Keratinocyte (primary cell): ENCODE measurements around the gene GP9. TPM values are rescaled to one million over a fixed set of nuclear protein-coding genes. Genes with fewer than 3 reads are reported as not detected.

Experiments
- DNase-seq: peaks from one replicate; pipeline ENCODE4 v3.0.0-alpha.2; 2011; ENCODE audit warnings: low read depth, missing footprints, low spot score
- FAIRE-seq: peaks from 2 replicates; lab custom pipeline; 2011; peaks lifted over from hg19 to GRCh38; lab: Jason Lieb, UNC
- H2AFZ ChIP-seq: 2 replicates; pipeline ENCODE4 v1.6.0; 2012; ENCODE audit warnings: low read length, control low read depth, inconsistent platforms; ENCODE audit not compliant: control insufficient read depth
- H3K27ac ChIP-seq: 2 replicates; pipeline ENCODE4 v1.5.1; 2011; ENCODE audit warnings: low read length; ENCODE audit not compliant: control insufficient read depth, insufficient read depth
- H3K27me3 ChIP-seq: 3 replicates; pipeline ENCODE4 v1.6.0; 2011; ENCODE audit warnings: low read length; ENCODE audit not compliant: control insufficient read depth, insufficient read depth; ENCODE audit errors: extremely low read depth
- H3K36me3 ChIP-seq, 2 experiments: 2 replicates in 1 of 2; 3 replicates in 1 of 2; pipeline ENCODE4 v1.5.1; 2011; ENCODE audit warnings: low read length in 2 of 2, mild to moderate bottlenecking in 1 of 2; ENCODE audit not compliant: control insufficient read depth in 2 of 2, insufficient read depth in 2 of 2; ENCODE audit errors: extremely low read depth in 1 of 2
- H3K4me1 ChIP-seq: 3 replicates; pipeline ENCODE4 v1.5.1; 2011; ENCODE audit warnings: low read length; ENCODE audit not compliant: control insufficient read depth, insufficient read depth; ENCODE audit errors: extremely low read depth
- H3K4me2 ChIP-seq: 3 replicates; pipeline ENCODE4 v1.6.0; 2011; ENCODE audit warnings: low read depth, low read length; ENCODE audit not compliant: control insufficient read depth, insufficient read depth; ENCODE audit errors: extremely low read depth
- H3K4me3 ChIP-seq, 3 experiments: fragments of 200-600 bp in 1 of 3; sonication (generic) in 1 of 3; 2 replicates in 2 of 3; 3 replicates in 1 of 3; pipeline ENCODE4 v1.5.1; 2011 to 2016; ENCODE audit warnings: low read length in 3 of 3, mild to moderate bottlenecking in 3 of 3, control low read depth in 2 of 3, inconsistent platforms in 1 of 3, low read depth in 1 of 3, mixed read lengths in 1 of 3, mixed run types in 1 of 3, moderate library complexity in 1 of 3; ENCODE audit not compliant: control insufficient read depth in 2 of 3, insufficient read depth in 2 of 3; ENCODE audit errors: extremely low read depth in 1 of 3
- H3K79me2 ChIP-seq: 2 replicates; pipeline ENCODE4 v1.6.0; 2012; ENCODE audit warnings: low read length; ENCODE audit not compliant: control insufficient read depth, insufficient read depth
- H3K9ac ChIP-seq: 3 replicates; pipeline ENCODE4 v1.6.0; 2011; ENCODE audit warnings: low read length; ENCODE audit not compliant: control insufficient read depth, insufficient read depth; ENCODE audit errors: extremely low read depth
- H3K9me1 ChIP-seq: 3 replicates; pipeline ENCODE4 v1.6.0; 2011; ENCODE audit warnings: low read length; ENCODE audit not compliant: control insufficient read depth, insufficient read depth; ENCODE audit errors: extremely low read depth
- H3K9me3 ChIP-seq: 2 replicates; pipeline ENCODE4 v1.5.1; 2012; ENCODE audit warnings: low read depth, low read length; ENCODE audit not compliant: control insufficient read depth
- H4K20me1 ChIP-seq: 3 replicates; pipeline ENCODE4 v1.6.0; 2011; ENCODE audit warnings: low read length; ENCODE audit not compliant: control insufficient read depth, insufficient read depth; ENCODE audit errors: extremely low read depth
- EZH2 ChIP-seq: IDR thresholded peaks from one replicate; pipeline ENCODE4 v1.6.1; 2012; ENCODE audit warnings: inconsistent platforms, mild to moderate bottlenecking, low read length, moderate library complexity
- dilution Hi-C: fragments of 300-500 bp; cut with MboI; formaldehyde crosslinking; loops from one replicate; pipeline ENCODE4 v1.7.0; 2020; ENCODE audit warnings: low sequenced_read_pairs; ENCODE audit not compliant: extremely low pct_ligation_motif_present
- polyA plus RNA-seq, 5 experiments: library from polyadenylated mRNA; depleted of rRNA in 3 of 5; stranded (reverse) in 3 of 5; stranded (forward) in 1 of 5; unstranded in 1 of 5; fragments of >200 nt; gene quantifications; 1 replicate in 1 of 5; 2 replicates in 3 of 5; 3 replicates in 1 of 5; pipeline versions ENCODE4 v1.2.1 to v1.2.3, GENCODE V29; 2011 to 2012; ENCODE audit warnings: missing spikeins in 2 of 5, low read depth in 1 of 5, low replicate concordance in 1 of 5
- TF ChIP-seq, protein P1 (sequence below), 3 experiments: IDR thresholded peaks in 1 of 3; conservative IDR thresholded peaks in 1 of 3; optimal IDR thresholded peaks in 1 of 3; 2 replicates in 2 of 3; 3 replicates in 1 of 3; pipeline versions ENCODE3 to v1.5.1; 2011; ENCODE audit warnings: low read length in 3 of 3, mild to moderate bottlenecking in 3 of 3, moderate library complexity in 2 of 3, control low read depth in 1 of 3, inconsistent platforms in 1 of 3; ENCODE audit not compliant: insufficient read depth in 2 of 3; ENCODE audit errors: extremely low read depth in 1 of 3

Gene GP9
- polyA plus RNA-seq, 1 donor (not counting 4 experiments of a cell fraction or from before 2014, with no cell fraction given): not detected

DNA sequence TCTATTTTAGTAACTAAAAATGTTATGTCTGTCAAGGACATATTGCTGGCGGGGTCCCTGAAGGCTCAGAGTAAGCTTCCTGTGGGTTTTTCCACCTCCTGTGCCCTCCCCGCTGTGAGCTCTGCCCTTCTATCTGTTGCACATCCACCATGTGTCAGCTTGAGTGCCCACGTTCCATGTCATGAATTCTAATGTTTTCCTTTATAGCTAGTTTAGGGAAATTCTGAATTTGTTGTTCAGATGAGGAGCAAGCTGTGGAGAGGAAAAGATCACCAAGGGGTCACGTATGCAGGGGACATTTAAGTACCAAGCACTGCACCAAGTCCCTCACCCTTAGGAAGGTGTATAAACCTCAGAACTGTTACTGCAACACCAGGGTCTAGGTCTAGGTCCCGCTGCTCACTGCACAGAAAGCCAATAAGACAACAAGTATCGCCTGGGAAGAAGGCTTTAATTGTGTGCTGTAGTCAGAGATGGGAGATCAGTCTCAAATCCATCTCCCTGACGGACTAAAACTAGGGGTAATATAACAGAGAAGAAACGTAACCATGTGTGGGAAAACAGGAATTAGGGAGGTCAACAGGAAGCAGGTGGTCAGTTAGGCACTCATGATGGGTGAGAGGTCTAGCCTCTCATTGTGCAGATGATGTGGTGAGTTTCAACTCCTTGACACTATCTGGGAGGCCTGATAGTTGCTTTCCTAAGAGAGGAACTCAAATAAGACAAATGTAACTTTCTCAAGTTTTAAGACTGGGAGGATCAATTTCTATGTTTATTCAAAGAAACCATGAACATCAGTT, 9.7 kb downstream of the GP9 start:
- FAIRE-seq: no peak
- Histone ChIP-seq H3K27me3 (peaks cover 6% of the 10 kb centered on the region), H2AFZ (no peak overlapping the region), H3K4me3 (no peak overlapping the region), H3K9me3 (no peaks in the 10 kb centered on the region), H3K9me1 (no peaks in the 10 kb centered on the region), H3K9ac (no peak overlapping the region), H4K20me1 (no peaks in the 10 kb centered on the region), H3K4me2 (no peak overlapping the region), H3K4me1 (no peaks in the 10 kb centered on the region), H3K36me3 (no peaks in the 10 kb centered on the region), H3K27ac (no peak overlapping the region), H3K79me2 (no peaks in the 10 kb centered on the region)
- TF ChIP-seq EZH2: no peak
- TF ChIP-seq, protein P1, sequence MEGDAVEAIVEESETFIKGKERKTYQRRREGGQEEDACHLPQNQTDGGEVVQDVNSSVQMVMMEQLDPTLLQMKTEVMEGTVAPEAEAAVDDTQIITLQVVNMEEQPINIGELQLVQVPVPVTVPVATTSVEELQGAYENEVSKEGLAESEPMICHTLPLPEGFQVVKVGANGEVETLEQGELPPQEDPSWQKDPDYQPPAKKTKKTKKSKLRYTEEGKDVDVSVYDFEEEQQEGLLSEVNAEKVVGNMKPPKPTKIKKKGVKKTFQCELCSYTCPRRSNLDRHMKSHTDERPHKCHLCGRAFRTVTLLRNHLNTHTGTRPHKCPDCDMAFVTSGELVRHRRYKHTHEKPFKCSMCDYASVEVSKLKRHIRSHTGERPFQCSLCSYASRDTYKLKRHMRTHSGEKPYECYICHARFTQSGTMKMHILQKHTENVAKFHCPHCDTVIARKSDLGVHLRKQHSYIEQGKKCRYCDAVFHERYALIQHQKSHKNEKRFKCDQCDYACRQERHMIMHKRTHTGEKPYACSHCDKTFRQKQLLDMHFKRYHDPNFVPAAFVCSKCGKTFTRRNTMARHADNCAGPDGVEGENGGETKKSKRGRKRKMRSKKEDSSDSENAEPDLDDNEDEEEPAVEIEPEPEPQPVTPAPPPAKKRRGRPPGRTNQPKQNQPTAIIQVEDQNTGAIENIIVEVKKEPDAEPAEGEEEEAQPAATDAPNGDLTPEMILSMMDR (optimal IDR thresholded peaks at IDR 0.05 in 1 of 3, IDR thresholded peaks at IDR 0.05 in 1 of 3, conservative IDR thresholded peaks at IDR 0.05 in 1 of 3; ENCODE audit: extremely low read depth in 1 of 3, insufficient read depth in 2 of 3, low read length in 3 of 3): no peak
- dilution Hi-C loops: loop anchor here (10.0 kb wide), 1 partner anchor 55 kb away; no protein-coding TSS in a partner anchor
- DNase-seq: no peak

DNA sequence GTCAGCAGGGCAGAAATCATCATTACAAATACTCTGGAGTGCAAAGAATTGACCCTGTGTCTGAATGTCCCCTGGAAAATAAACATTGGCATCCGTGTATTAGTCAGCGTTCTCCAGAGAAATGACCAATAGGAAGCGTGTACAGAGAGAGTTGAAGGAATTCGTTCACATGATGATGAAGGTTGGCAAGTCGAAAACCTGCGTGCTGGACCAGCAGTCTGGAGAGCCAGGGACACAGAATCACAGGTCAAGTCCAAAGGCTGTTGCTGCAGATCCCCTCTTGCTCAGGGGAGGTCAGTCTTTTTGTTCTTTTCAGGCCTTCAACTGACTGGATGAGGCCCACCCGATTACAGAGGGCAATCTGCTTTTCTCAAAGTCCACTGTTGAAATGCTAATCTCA, 16.6 kb downstream of the GP9 start:
- TF ChIP-seq EZH2: no peak
- TF ChIP-seq, protein P1 (optimal IDR thresholded peaks at IDR 0.05 in 1 of 3, IDR thresholded peaks at IDR 0.05 in 1 of 3, conservative IDR thresholded peaks at IDR 0.05 in 1 of 3; ENCODE audit: extremely low read depth in 1 of 3, insufficient read depth in 2 of 3, low read length in 3 of 3): no peak
- no peak overlapping the region for H3K4me2 ChIP-seq
- no peaks in the 10 kb centered on the region for H3K79me2 ChIP-seq
- FAIRE-seq (peak; percentile 36), DNase-seq (no peak)
- H3K27ac ChIP-seq: no peak overlapping the region
- no peaks in the 10 kb centered on the region for H3K27me3 ChIP-seq
- no peak overlapping the region for H3K4me3 ChIP-seq
- no peaks in the 10 kb centered on the region for H3K9me1 ChIP-seq
- no peaks in the 10 kb centered on the region for H4K20me1 ChIP-seq
- no peak overlapping the region for H3K9ac ChIP-seq
- dilution Hi-C loops: loop anchor here (10.0 kb wide), 1 partner anchor 62 kb away; no protein-coding TSS in a partner anchor
- no peaks in the 10 kb centered on the region for H3K9me3 ChIP-seq
- no peak overlapping the region for H2AFZ ChIP-seq
- no peaks in the 10 kb centered on the region for H3K36me3 ChIP-seq
- no peaks in the 10 kb centered on the region for H3K4me1 ChIP-seq
